Heart left ventricle (tissue), 13 donors: Measurements from ENCODE around the gene KCTD5.

Experiments
- POLR2A ChIP-seq, 2 donors: fragments of 450-650 bp; IDR thresholded peaks; one replicate each; pipeline ENCODE4 v1.6.1; 2017; ENCODE audit warnings: antibody characterized with exemption in 2 of 2, mild to moderate bottlenecking in 2 of 2, moderate library complexity in 2 of 2
- TF ChIP-seq, protein P1 (sequence below), 12 donors: fragments of 200-600 bp; sonication (generic) in 4 of 12; IDR thresholded peaks; one replicate each; pipeline versions ENCODE4 v1.5.0 to v1.8.0; 2018 to 2022; ENCODE audit warnings: antibody characterized with exemption in 12 of 12, mild to moderate bottlenecking in 5 of 12
- donor health status: ischemic (EF 13 %, LVEDD 7.1; RV severe dilation, severe dysfunction).
- donor health status: DM: no; HTN: yes; CAD: no.
- donor health status: DM: no; HTN: no; CAD: no.
- donor health status: ischemic (EF 25% LVEDD 6.9; RV normal size, moderate dysfunction).
- donor health status: ischemic (EF 25% LVEDD 5.7; RV mildly dilated, moderate dysfunction).
- donor health status: ischemic (EF 35%, LVEDD 5.7; RV mildly dilated, moderate dysfunction).
- donor health status: nonischemic (EF 11% LVEDD 7.7; RV severe dilation, severe dysfunction).
- donor health status: DM: yes; HTN: yes; CAD: no.
- donor health status: PGD.
- donor health status: ischemic (EF 29% LVEDD 5.4; RV normal size, mild dysfunction).
- donor health status: nonischemic (EF 23%, LVEDD 6.1; RV moderate dilation, normal function).

DNA sequence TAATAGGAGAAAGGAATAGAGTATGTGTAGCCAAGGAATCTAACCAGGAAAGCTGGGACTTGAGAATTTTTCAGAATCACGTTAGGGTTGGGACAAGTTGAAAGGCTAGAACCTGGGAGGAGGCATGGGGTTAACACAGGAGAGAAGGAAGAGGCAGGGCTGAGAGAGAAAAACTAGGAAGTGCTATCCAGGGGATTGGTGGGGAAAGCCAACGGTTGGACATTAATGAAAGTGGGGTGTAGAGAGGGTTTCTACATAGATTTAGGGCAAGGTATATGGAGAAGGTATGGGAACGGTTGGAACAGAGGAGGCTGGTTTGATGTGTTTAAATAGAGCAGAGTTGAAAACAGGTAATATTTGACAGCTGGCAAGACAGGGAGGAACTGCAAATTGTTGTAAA lies 72.8 kb downstream of the KCTD5 start:
- TF ChIP-seq POLR2A (IDR thresholded peaks at IDR 0.05), result no peak
- TF ChIP-seq, protein P1, sequence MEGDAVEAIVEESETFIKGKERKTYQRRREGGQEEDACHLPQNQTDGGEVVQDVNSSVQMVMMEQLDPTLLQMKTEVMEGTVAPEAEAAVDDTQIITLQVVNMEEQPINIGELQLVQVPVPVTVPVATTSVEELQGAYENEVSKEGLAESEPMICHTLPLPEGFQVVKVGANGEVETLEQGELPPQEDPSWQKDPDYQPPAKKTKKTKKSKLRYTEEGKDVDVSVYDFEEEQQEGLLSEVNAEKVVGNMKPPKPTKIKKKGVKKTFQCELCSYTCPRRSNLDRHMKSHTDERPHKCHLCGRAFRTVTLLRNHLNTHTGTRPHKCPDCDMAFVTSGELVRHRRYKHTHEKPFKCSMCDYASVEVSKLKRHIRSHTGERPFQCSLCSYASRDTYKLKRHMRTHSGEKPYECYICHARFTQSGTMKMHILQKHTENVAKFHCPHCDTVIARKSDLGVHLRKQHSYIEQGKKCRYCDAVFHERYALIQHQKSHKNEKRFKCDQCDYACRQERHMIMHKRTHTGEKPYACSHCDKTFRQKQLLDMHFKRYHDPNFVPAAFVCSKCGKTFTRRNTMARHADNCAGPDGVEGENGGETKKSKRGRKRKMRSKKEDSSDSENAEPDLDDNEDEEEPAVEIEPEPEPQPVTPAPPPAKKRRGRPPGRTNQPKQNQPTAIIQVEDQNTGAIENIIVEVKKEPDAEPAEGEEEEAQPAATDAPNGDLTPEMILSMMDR (IDR thresholded peaks at IDR 0.05), result no peak
